ENCODE measurements around the gene KCNMA1. TPM values are rescaled to one million over a fixed set of nuclear protein-coding genes. Genes with fewer than 3 reads are reported as not detected.

Gene KCNMA1
- total and polyA plus RNA-seq, 8 donors: 0.92 to 155 (median 54.3) TPM

DNA sequence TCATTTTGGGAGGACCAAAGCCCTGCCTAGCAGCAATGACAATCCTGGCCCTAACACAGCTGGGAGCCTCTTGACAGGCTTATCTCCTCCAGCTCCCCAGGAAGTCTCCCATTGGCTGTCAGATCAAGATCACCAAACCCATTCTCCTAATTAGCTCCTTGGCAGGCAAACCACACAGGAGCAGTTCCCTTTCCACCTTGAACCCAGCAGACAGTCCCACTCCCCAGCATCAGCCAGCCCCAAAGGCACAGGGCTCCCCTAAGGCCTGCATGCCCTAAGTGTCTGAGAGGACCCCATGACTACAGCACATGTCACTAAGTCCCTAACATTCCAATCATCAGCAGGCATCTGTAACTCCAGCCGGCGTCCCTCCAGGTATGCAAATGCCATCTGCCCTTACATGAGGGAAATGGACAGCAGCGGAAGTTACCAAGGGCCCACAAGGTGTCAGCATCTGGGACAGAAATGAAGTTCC lies 348.5 kb downstream of the KCNMA1 start:
- WGBS, 5 donors: 83 to 91% (median 87%) methylated on average over 3 of the region's 3 CpGs
- Histone ChIP-seq H3K36me3 (no peaks in the 10 kb centered on the region), H3K9me3 (no peaks in the 10 kb centered on the region), H3K27ac (no peak overlapping the region), H3K27me3 (no peaks in the 10 kb centered on the region), H3K4me3 (no peak overlapping the region), H3K4me1 (peaks cover 6 to 51% (median 25%) of the 10 kb centered on the region in 4 donors)
- no peak for DNase-seq
- intact Hi-C loops (cut with DNase I; ENCODE audit: low total_unique reads): no loop called here
- TF ChIP-seq, protein P1, sequence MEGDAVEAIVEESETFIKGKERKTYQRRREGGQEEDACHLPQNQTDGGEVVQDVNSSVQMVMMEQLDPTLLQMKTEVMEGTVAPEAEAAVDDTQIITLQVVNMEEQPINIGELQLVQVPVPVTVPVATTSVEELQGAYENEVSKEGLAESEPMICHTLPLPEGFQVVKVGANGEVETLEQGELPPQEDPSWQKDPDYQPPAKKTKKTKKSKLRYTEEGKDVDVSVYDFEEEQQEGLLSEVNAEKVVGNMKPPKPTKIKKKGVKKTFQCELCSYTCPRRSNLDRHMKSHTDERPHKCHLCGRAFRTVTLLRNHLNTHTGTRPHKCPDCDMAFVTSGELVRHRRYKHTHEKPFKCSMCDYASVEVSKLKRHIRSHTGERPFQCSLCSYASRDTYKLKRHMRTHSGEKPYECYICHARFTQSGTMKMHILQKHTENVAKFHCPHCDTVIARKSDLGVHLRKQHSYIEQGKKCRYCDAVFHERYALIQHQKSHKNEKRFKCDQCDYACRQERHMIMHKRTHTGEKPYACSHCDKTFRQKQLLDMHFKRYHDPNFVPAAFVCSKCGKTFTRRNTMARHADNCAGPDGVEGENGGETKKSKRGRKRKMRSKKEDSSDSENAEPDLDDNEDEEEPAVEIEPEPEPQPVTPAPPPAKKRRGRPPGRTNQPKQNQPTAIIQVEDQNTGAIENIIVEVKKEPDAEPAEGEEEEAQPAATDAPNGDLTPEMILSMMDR (IDR thresholded peaks at IDR 0.05): no peak
- no peak for TF ChIP-seq POLR2AphosphoS5 (IDR thresholded peaks at IDR 0.05)
- no peak for TF ChIP-seq POLR2A (IDR thresholded peaks at IDR 0.05)
- TF ChIP-seq EP300 (IDR thresholded peaks at IDR 0.05): no peak

DNA sequence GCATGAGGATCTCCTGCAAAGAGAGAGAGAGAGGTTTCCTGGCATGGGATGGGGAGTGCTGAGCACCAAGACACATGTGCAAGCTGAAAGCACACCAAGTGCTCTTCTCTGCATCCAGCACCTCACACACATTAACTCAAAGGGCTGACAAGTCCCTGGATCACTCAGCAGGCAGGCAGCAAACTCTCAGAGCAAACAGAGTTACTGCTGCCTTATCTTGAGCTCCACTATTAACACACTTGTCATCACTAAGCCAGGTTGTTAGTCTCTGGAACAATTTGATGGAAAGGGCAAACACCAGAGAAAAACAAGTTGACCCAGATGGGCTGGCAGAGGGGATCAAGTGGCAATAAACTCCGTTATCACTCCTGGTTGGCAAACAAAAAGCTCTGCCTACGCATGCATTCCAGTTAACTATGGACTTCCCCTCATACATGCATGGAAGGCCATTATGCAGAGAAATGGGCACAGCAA lies 349.9 kb downstream of the KCNMA1 start:
- Histone ChIP-seq H3K9me3 (no peaks in the 10 kb centered on the region), H3K4me3 (no peak overlapping the region), H3K36me3 (no peaks in the 10 kb centered on the region), H3K27me3 (no peaks in the 10 kb centered on the region), H3K27ac (peak overlapping the region in 2 of 5 donors; percentile 36 to 40), H3K4me1 (peaks cover 6 to 46% (median 24%) of the 10 kb centered on the region in 4 donors)
- DNase-seq: peak in 1 of 2 donors; percentile 51
- TF ChIP-seq, protein P1 (IDR thresholded peaks at IDR 0.05): no peak
- peak in 1 of 3 donors; percentile 50 for TF ChIP-seq POLR2AphosphoS5 (IDR thresholded peaks at IDR 0.05)
- 21 to 50% (median 31%) methylated on average over 2 of the region's 2 CpGs for WGBS, 5 donors
- intact Hi-C loops (cut with DNase I; ENCODE audit: low total_unique reads): no loop called here

DNA sequence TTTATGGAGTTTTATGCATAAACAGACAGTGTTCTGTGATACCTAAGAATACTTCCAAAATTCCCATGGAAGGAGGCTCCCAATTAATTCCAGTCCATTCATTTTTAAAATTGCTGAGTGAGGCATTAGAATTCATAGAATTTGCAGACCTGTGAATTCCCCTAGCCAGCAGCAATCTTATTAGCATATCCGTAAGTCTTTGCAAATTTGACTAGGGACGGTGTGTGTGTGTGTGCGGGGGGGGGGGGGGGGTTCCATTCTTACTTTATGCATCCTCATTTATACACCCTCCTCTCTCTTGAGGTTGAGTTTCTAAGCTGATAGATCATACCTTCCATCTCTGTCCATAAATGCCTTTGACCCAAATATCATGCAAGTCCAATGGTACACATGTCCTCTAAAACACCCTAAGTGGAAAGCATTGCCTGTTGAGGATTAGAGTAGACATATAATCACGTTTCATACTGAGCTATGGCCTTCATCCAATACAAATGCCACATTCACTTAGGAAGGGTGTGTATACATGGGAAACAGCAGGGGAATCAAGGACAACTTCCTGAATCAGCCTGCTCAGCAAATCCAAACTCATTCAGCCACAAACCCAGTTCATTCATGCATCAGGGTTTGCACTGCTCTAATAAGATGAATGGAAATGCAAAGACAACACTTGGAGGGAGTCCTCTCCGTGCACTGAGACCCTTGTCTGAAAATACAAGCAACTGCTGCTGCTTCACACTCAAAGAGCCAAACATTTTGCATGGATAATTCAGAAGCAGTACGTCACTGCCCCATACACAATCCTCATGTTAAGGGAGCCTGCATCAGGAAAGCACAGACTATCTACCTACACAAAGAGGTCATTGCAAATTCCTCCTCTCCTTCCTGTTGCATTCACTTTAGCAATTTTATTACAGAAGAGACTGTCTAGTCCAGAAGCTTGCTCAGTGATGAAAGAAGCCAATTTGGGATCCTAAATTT lies 350.8 kb downstream of the KCNMA1 start:
- Histone ChIP-seq H3K27ac (no peak overlapping the region), H3K4me3 (no peak overlapping the region), H3K9me3 (no peaks in the 10 kb centered on the region), H3K27me3 (no peaks in the 10 kb centered on the region), H3K36me3 (no peaks in the 10 kb centered on the region), H3K4me1 (peaks cover 6 to 43% (median 24%) of the 10 kb centered on the region in 4 donors)
- TF ChIP-seq, protein P1 (IDR thresholded peaks at IDR 0.05): no peak
- TF ChIP-seq POLR2AphosphoS5 (IDR thresholded peaks at IDR 0.05): no peak
- TF ChIP-seq POLR2A (IDR thresholded peaks at IDR 0.05): no peak
- no peak for TF ChIP-seq EP300 (IDR thresholded peaks at IDR 0.05)
- intact Hi-C loops (cut with DNase I; ENCODE audit: low total_unique reads): no loop called here
- peak in 1 of 2 donors; percentile 48 for DNase-seq
- 28 to 62% (median 57%) methylated on average over 5 to 6 of the region's 6 CpGs for WGBS, 5 donors

DNA sequence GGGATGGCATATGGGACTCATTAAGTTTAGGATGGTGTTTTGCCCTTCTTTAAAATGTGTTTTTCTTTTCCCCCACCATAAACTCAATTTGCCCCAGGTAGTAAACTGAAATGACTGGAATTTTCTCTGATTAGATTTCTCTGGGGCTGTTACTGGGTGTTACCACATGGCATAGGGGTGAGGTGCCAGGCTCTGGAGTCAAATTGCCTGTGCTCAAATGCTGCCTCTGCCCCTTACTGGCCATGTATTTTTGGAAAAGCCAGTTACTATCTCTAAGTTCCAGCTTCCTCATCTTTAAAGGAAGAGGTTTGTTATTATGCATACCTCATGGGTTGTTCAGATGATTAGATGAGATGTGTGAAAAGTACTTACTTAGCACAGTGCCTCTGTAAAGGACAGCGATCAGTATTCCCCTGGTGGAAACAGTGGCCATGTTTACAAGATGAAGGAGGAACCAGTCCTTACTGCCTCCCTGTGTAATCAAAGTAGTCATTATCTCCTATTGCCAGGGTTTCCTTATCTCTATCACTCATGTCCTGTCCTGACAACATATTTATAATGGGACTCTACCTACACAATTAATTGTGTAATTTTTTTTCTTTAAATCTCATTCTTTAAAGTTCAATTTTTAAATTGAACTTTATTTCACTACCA lies 352.0 kb downstream of the KCNMA1 start:
- Histone ChIP-seq H3K4me3 (no peak overlapping the region), H3K4me1 (peaks cover 6 to 33% (median 24%) of the 10 kb centered on the region in 4 donors), H3K27ac (no peak overlapping the region), H3K27me3 (peaks cover 0 to 3% (median 0%) of the 10 kb centered on the region in 3 donors), H3K9me3 (no peaks in the 10 kb centered on the region), H3K36me3 (no peaks in the 10 kb centered on the region)
- no peak for TF ChIP-seq EP300 (IDR thresholded peaks at IDR 0.05)
- TF ChIP-seq, protein P1 (IDR thresholded peaks at IDR 0.05): no peak
- no peak for TF ChIP-seq POLR2AphosphoS5 (IDR thresholded peaks at IDR 0.05)
- TF ChIP-seq POLR2A (IDR thresholded peaks at IDR 0.05): no peak
- no peak for DNase-seq
- 43 to 68% (median 48%) methylated on average over 1 of the region's 1 CpG for WGBS, 5 donors
- intact Hi-C loops (cut with DNase I; ENCODE audit: low total_unique reads): no loop called here
